ENCODE data around the gene LRMDA. TPM values are rescaled to one million over a fixed set of nuclear protein-coding genes. Genes with fewer than 3 reads are reported as not detected.

Gene LRMDA
- total and polyA plus RNA-seq, 2 of the 13 experiments (the other 11 are each of a cell fraction or from before 2014, with no cell fraction given): 13.4 to 22.0 TPM

DNA sequence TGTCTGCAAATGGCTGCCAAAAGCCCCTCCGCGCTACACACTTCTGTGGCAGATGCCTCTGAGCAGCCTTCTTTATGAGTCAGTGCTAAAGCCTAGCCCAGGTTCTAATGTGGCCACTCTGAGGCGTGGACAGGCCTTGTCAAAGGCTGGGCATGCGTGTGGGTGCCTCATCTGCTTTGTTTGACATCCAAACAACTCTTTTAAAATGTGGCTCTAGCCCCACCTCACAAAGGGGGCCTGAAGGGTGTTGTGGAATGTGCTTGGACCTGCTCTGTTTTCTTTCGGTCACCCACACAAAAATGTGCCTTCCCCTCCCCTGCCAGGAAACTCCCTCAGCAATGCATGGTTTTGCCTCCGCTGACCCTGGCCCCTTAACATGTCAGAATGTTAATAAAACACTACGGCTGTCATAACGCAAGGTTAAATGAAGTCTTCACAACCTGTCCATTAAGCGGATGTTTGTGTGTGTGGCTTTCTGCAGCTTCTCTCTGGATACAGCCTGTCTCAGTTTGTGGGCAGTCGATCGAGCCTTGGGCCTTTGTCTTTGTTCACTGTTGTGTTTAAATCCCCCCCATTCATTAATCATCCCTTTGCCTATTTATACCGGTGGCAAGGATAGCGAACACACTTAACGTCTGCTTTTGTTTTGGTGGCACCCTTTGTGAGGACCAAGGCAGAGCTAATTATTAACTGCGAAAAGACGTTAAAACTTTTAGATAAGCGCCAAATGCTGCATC, 718.9 kb downstream of the LRMDA start (continued):
- TF ChIP-seq REPIN1 (CRISPR knock-in tag; IDR thresholded peaks at IDR 0.05; ENCODE audit: borderline replicate concordance, low read depth) (peak; percentile 42), SAP130 (CRISPR knock-in tag; IDR thresholded peaks at IDR 0.05; ENCODE audit: low read depth) (peak; percentile 87), NR2F6 (IDR thresholded peaks at IDR 0.05) (peak; percentile 87), NR2F6 (CRISPR knock-in tag; IDR thresholded peaks at IDR 0.05) (peak; percentile 92), AKAP8 (CRISPR knock-in tag; IDR thresholded peaks at IDR 0.05) (no peak), CENPT (CRISPR knock-in tag; IDR thresholded peaks at IDR 0.05; ENCODE audit: low read depth) (no peak), ONECUT2 (CRISPR knock-in tag; IDR thresholded peaks at IDR 0.05) (0 out of 2 replicates have a peak, but pooled peaks have one; percentile 9), SPEN (CRISPR knock-in tag; IDR thresholded peaks at IDR 0.05; ENCODE audit: low read depth) (peak; percentile 70; the same call in 1 of the 2 replicates), CHD2 (IDR thresholded peaks at IDR 0.05; ENCODE audit: low read depth, low read length) (no peak), ZNF329 (CRISPR knock-in tag; IDR thresholded peaks at IDR 0.05; ENCODE audit: low read depth) (no peak), ZNF12 (CRISPR knock-in tag; IDR thresholded peaks at IDR 0.05) (peak; percentile 45; the same call in 1 of the 2 replicates), ERF (CRISPR knock-in tag; IDR thresholded peaks at IDR 0.05) (peak; percentile 51; the same call in 1 of the 2 replicates), ZNF317 (CRISPR knock-in tag; IDR thresholded peaks at IDR 0.05) (peak; percentile 50), ZSCAN30 (CRISPR knock-in tag; IDR thresholded peaks at IDR 0.05) (no peak), KAT7 (CRISPR knock-in tag; IDR thresholded peaks at IDR 0.05; ENCODE audit: borderline replicate concordance) (peak; percentile 14; the same call in 1 of the 2 replicates), SMYD3 (CRISPR knock-in tag; IDR thresholded peaks at IDR 0.05) (0 out of 2 replicates have a peak, but pooled peaks have one; percentile 20), DNMT1 (CRISPR knock-in tag; IDR thresholded peaks at IDR 0.05) (no peak), HOXA9 (CRISPR knock-in tag; IDR thresholded peaks at IDR 0.05; ENCODE audit: borderline replicate concordance) (no peak), ZNF460 (CRISPR knock-in tag; IDR thresholded peaks at IDR 0.05; ENCODE audit: borderline replicate concordance) (no peak; the same call in 1 of the 2 replicates), REL (CRISPR knock-in tag; conservative IDR thresholded peaks at IDR 0.05) (no peak)
- TF ChIP-seq, protein P1, sequence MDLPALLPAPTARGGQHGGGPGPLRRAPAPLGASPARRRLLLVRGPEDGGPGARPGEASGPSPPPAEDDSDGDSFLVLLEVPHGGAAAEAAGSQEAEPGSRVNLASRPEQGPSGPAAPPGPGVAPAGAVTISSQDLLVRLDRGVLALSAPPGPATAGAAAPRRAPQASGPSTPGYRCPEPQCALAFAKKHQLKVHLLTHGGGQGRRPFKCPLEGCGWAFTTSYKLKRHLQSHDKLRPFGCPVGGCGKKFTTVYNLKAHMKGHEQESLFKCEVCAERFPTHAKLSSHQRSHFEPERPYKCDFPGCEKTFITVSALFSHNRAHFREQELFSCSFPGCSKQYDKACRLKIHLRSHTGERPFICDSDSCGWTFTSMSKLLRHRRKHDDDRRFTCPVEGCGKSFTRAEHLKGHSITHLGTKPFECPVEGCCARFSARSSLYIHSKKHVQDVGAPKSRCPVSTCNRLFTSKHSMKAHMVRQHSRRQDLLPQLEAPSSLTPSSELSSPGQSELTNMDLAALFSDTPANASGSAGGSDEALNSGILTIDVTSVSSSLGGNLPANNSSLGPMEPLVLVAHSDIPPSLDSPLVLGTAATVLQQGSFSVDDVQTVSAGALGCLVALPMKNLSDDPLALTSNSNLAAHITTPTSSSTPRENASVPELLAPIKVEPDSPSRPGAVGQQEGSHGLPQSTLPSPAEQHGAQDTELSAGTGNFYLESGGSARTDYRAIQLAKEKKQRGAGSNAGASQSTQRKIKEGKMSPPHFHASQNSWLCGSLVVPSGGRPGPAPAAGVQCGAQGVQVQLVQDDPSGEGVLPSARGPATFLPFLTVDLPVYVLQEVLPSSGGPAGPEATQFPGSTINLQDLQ (CRISPR knock-in tag; IDR thresholded peaks at IDR 0.05): no peak
- TF ChIP-seq, protein P2, sequence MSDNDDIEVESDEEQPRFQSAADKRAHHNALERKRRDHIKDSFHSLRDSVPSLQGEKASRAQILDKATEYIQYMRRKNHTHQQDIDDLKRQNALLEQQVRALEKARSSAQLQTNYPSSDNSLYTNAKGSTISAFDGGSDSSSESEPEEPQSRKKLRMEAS (IDR thresholded peaks at IDR 0.05): peak; percentile 91
- TF ChIP-seq, protein P3, sequence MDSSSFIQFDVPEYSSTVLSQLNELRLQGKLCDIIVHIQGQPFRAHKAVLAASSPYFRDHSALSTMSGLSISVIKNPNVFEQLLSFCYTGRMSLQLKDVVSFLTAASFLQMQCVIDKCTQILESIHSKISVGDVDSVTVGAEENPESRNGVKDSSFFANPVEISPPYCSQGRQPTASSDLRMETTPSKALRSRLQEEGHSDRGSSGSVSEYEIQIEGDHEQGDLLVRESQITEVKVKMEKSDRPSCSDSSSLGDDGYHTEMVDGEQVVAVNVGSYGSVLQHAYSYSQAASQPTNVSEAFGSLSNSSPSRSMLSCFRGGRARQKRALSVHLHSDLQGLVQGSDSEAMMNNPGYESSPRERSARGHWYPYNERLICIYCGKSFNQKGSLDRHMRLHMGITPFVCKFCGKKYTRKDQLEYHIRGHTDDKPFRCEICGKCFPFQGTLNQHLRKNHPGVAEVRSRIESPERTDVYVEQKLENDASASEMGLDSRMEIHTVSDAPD (CRISPR knock-in tag; IDR thresholded peaks at IDR 0.05): peak; percentile 58; the same call in 1 of the 2 replicates
- TF ChIP-seq, protein P4, sequence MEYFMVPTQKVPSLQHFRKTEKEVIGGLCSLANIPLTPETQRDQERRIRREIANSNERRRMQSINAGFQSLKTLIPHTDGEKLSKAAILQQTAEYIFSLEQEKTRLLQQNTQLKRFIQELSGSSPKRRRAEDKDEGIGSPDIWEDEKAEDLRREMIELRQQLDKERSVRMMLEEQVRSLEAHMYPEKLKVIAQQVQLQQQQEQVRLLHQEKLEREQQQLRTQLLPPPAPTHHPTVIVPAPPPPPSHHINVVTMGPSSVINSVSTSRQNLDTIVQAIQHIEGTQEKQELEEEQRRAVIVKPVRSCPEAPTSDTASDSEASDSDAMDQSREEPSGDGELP (IDR thresholded peaks at IDR 0.05; ENCODE audit: borderline replicate concordance, low read depth): 0 out of 2 replicates have a peak, but pooled peaks have one; percentile 6
- TF ChIP-seq, protein P5, sequence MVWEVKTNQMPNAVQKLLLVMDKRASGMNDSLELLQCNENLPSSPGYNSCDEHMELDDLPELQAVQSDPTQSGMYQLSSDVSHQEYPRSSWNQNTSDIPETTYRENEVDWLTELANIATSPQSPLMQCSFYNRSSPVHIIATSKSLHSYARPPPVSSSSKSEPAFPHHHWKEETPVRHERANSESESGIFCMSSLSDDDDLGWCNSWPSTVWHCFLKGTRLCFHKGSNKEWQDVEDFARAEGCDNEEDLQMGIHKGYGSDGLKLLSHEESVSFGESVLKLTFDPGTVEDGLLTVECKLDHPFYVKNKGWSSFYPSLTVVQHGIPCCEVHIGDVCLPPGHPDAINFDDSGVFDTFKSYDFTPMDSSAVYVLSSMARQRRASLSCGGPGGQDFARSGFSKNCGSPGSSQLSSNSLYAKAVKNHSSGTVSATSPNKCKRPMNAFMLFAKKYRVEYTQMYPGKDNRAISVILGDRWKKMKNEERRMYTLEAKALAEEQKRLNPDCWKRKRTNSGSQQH (CRISPR knock-in tag; IDR thresholded peaks at IDR 0.05; ENCODE audit: low read depth): no peak; the same call in 1 of the 2 replicates

All from HepG2 (cell line).